GM19099 (cell line): ENCODE measurements around the gene NCKAP5.

Experiments
- POLR2A ChIP-seq: IDR thresholded peaks from 3 replicates; pipeline ENCODE4 v1.6.1; 2011; ENCODE audit warnings: low read depth; ENCODE audit not compliant: insufficient read length; ENCODE audit errors: extremely low read depth

The NCKAP5 gene

DNA sequence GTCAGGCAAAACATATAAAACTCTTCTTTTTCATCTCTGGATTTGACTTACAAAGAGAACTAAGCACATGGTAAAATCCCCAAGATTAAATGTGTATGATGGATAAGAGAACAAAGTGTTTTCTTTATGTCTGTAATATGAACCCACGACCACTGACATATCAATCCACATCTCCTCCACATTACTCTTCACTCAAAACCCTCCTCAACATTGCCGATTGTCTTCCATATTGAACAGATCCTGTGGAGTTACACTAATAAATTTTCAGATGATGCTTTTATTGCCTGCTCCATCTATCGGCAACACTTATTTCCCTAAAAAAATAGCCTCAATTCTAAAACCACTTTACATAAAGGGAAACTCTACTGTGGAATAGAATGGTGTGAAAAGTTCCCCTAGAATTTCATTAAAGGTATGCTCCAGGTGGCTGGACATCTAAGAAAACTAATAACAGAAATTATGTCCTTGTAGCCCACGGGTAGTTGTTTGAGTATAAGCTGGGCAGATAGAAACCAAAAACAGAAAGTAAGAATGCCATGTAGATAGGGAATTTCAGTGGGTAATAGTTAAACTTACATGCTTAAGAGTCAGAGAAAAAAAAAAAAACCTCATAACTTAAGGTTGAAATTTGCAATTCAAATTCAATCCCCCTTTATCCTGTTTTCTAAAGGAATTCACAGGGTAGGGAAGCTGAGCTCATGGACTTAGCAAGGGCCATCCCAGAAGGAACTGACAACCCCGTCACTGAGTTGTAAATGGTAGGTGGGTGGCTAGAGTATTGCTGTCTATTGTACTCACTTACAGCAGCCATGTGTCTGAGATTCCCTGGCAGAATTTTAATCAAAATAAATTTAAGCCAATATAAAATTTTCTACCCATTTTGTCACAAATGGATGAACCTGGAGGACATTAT lies 592.8 kb downstream of the NCKAP5 start:
- TF ChIP-seq POLR2A: no peak

DNA sequence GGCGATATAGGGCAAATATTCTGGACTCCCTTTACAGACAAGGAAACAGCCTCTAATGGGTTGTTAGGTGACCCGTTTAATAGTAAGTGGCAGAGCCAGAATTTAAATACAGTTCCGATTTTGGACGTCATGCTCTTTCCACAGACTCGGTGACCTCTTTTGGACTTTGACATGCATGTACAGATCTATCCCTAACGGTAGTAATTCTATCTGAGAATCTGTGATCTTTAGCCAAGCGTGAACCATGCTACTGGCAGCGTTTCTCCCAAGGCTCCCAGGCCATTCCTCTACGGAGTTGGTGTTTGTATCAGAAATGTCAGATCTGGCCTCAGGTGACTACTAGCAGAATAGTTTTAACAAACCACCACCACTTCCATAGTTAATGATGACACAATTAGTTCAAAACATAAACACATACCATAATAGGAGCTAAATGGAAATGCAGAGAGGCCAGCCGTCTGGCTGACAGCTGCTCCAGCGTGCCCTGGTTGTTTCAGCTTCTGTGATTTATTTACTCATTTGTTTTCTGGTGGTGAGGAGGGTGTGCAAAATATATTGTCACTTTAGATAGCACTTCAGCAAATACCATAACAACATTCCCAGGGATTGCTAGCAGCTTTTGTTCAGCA lies 593.7 kb downstream of the NCKAP5 start:
- no peak for TF ChIP-seq POLR2A

DNA sequence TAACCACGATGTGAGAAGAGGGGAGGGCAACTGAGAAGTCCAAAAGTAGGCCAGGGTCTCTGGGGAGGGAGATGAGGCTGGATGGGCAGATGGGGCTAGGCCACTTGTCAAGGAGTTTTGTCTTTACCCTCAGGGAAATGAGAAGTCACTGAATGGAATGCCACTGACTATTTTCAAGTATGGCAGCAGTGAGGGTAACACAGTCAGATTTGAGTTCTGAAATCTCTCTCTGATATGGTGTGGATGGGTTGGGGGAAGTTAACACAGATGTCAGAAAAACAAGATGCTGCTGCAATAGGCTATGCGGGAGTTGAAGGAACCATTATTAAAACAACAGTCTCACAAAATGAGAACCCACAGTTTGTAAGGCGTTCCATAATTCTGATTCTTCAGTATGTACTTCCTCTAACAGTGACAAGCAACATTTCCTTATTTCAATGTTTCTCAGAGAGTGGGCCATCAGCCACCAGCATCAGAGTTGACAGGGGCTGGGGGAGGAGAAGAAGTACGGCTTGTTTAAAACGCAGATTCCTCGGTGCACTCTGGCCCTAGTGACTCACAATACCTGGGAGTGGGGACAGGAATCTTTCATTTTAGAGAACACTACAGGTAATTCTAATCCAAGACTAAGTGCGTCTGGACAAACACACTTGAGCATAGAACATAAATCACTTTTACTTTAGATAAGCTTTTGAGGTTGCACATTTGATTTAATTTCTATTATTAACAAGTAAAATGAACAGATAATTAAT lies 596.8 kb downstream of the NCKAP5 start:
- no peak for TF ChIP-seq POLR2A

DNA sequence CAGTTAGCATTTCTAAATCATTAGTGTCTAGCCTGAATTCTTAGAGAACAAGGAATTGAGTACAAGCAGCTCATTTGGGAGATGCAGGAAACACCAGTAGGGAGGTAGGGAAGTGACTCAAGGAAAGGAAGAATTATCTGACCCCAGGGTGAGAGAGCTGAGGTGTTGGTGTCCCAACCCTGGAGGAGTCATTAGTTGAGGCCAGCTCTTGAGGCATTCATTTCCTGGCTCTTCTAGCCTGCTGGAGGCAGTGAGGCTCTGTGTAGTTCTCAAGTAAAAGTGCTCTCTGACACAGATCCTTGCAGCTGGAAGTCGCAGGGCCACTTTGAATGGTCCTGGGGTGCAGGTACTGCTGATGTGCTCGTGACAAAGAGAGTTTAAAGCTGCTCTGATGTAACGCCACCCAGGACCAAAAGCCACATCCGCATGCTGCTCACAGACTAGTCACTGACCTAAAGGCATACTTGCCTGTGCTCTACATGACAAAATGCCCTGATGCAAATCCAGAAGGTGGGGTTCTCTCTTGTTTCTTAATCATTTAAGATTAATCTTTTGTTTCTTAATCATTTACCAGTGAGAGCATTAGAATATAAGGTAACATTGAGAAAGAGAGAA lies 598.8 kb downstream of the NCKAP5 start:
- no peak for TF ChIP-seq POLR2A

DNA sequence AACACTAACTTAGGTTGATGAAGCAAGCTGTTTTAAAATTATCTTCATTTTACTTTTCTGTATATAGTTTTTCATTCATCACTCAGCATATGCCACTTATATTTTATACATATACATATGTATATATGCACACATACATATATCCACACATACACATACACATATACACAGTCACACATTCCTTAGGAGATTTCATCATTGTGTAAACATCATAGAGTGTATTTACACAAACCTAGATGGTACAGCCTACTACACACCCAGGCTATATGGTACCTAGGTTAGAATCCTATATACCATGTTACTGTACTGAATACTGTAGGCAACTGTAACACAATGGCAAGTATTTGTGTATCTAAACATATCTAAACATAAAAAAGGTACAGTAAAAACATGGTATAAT lies 602.8 kb downstream of the NCKAP5 start:
- no peak for TF ChIP-seq POLR2A

DNA sequence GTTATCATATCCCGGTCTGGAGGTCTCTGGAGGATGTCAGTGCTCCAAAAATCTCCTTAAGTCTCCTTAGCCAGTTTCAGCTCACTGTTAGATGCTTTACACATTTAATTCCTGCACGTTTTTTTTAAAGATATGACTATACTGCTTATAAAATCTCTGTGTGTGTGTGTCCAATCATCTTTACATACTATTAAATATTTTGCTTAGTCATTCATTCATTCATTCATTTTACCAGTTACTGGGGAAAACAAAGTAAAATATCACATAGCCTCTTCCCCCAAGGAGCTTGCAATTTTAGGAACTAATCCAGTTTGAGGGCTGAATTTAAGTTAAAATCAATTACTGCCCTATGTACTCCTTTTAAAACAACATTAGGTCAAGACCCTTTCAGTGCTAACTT lies 605.1 kb downstream of the NCKAP5 start:
- no peak for TF ChIP-seq POLR2A

DNA sequence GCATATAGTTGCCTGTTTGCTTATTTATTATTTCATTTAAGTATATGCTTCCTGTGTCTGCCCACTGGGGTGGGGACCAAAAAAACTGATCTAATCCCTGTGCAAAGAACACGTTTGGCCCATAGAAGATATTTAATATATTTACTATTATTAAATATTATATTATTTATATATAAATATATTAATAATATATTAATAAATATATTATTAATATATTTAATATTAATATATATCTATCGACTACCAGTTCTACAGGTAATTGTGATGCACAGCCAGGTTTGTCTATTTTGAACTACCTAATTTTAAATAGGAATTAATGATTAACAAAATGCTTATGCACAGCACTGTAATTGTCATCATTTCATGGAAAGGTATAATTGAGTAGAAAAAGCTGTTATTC lies 609.4 kb downstream of the NCKAP5 start:
- no peak for TF ChIP-seq POLR2A

DNA sequence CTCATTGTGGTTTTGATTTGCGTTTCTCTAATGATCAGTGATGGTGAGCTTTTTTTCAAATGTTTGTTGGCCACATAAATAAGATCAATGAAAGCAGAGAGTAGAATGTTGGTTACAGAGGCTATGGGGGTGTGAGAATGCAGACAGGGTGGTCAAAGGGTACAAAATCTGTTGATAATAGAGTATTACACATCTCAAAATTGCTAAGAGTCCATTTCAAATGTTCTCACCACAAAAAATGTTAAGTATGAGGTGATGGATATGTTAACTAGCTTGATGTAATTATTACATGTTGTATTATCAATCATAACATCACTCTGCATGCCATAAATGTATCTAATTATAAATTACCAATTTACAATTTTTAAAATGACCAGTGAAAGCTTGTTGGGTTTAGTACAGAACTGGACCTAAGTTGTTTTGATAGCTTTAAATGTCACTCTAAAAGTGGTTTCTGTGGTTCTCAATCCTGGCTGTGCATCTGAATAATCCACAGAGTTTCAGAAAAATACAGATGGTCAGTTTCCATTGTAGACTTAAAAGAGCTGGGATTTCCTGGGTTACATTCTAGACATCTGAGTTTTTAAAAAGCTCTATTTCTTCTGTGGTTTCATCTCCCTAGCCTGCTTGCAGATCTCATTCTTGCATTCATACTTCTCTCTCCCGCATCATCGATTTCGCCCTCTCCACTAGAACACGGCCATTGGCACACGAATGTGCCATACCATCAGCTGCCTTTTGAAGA lies 612.2 kb downstream of the NCKAP5 start:
- TF ChIP-seq POLR2A: no peak

DNA sequence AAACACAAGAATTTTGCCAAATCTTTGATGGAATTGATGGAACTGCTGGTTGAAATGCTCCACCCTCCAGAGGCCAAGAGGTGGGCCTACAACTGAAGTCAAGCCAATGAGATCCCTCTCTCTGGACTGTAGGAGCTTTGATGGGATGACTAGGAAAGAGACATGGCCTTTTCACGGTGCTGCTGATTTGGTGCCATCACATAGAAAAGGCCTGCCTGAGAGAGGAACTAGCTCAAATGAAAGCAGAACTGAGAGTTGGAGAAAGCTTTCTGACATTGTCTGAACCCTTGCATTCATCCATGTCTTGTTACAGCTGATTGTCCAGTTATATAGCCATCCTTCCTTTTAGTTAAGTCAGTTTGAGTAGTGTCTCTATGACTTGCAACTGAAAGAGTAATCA lies 614.5 kb downstream of the NCKAP5 start:
- TF ChIP-seq POLR2A: no peak

DNA sequence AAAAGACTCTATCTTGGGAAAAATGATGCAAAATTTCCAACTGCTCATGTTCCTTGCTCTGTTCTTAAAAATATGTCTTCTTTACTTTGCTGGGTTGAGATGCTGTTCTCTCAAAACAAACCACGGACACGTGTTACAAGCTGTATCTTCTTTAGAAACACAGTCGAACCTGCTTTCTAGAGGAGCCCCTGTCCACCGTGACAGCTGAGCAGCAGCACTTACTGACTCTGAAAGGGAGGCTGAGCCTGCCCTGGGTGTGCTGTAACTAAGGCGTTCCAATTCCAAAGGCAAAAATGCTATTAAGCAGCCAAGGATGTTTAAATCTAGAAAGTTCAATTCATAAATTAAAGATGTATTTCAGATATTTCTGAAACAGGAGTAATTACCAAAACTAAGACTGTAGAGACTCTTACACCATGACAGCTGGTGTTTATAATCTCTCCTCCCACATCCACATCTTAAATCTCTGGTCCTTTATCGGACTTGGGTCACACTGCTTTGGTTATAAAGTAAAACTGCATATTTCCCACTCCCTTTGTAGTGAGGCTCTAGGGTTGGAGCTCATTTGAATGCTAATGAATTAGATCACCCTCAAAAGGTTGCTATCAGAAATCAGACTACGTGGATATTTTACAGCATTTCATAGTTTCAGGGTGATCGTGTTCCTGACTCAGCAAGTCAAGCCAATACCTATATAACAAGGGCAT lies 617.1 kb downstream of the NCKAP5 start:
- TF ChIP-seq POLR2A: no peak

DNA sequence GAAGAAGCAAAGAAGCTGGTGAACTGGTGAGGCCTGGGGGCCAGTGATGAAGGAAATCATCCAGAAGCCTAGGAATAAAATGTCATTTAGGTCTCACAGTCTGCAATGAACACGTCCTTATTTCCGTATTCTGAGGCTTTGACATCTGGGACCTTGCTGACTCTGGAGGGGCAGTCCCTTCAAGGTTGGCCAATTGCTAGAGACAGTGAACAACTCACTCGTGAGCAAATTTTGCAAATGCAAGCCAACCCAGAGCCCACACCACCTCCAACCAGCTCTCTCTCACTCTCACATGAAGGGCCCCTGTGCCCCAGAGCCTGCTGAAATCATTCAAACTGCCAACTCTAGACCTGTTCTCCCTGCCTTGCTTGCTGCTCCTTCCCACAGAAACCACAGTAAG lies 619.2 kb downstream of the NCKAP5 start:
- no peak for TF ChIP-seq POLR2A

DNA sequence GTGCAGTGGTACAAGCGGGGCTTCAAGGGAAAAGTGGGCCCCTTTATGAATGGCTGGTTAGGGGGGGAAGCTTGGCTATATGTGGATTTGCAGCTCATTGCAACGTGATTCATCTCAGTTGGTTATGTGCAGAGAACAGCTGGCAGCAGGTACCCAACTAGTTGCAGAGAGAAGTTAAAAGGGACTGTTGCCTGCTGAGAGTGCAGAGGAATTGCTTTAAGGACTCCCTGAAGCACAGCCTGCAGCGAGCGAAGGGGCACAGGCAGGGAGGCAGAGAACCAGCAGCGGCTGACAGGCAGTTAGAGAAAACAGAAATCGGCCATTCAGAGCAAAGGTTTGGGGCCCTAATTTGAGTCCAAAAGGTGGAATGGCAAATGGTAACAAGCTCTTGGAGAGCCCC lies 620.1 kb downstream of the NCKAP5 start:
- TF ChIP-seq POLR2A: no peak

DNA sequence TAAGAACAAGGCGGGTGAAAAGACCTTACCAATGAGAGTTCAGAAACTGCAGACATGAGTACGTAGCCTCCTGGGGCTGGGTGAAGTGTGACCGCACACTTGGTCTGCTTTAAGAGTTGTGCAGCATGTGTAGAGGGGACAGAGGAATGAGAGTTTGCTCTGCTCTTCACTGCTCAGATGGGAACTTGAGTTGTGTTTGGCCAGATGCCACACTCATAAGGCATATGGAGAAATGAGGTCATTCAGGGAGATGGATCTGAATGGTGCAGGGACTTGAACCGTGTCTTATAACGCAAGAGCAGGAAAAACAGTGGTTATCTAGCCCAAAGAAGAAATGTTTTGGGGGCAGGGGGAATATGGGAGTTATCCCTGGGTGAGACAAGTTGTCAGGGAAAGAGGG lies 624.4 kb downstream of the NCKAP5 start:
- TF ChIP-seq POLR2A: no peak
